ENCODE results near the gene FAM50B.

The FAM50B gene

DNA sequence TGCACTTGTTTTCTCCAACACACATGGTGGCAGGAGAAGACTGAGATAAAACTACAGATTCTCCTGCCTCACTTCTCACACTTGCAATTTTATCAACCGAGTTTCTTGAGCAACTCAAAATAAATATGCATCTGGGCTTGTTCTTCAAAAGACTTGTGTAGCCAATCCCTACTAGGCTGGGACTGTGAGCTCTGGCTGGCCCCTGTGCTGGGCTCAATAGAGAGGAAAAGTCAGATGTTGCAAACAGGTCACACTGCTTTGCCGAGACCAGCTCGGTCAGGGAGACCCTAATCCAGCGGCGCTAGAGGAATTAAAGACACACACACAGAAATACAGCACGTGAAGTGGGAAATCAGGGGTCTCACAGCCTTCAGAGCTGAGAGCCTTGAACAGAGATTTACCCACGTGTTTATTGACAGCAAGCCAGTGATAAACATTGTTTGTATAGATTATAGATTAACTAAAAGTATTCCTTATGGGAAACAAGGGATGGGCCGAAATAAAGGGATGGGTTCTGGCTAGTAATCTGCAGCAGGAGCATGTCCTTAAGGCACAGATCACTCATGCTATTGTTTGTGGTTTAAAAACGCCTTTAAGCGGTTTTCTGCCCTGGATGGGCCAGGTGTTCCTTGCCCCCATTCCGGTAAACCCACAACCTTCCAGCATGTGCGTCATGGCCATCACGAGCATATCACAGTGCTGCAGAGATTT is 32.7 kb downstream of the FAM50B start:
- H3K4me3 ChIP-seq (ENCODE audit: low read depth, low read length), result no peak overlapping the region
- TF ChIP-seq, protein P1, sequence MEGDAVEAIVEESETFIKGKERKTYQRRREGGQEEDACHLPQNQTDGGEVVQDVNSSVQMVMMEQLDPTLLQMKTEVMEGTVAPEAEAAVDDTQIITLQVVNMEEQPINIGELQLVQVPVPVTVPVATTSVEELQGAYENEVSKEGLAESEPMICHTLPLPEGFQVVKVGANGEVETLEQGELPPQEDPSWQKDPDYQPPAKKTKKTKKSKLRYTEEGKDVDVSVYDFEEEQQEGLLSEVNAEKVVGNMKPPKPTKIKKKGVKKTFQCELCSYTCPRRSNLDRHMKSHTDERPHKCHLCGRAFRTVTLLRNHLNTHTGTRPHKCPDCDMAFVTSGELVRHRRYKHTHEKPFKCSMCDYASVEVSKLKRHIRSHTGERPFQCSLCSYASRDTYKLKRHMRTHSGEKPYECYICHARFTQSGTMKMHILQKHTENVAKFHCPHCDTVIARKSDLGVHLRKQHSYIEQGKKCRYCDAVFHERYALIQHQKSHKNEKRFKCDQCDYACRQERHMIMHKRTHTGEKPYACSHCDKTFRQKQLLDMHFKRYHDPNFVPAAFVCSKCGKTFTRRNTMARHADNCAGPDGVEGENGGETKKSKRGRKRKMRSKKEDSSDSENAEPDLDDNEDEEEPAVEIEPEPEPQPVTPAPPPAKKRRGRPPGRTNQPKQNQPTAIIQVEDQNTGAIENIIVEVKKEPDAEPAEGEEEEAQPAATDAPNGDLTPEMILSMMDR (IDR thresholded peaks at IDR 0.05; ENCODE audit: low read depth, low read length), result no peak

DNA sequence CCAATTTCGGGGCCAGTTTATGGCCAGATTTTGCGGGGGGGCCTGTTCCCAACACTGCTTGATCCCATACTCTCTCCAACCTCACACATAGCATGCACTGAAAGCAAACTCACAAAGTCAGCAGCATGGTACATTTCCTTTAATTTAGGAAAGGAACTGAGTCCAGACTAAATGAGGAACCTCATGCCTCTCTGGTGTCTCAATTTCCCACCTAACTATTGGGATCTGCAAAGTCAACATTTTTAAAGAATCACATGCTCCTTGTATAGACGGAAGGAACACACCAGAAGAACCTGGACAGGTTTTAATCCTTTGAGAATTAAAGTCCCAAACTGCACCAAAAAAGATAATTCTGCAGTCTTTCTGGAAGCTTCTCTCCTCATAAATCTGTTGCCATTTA is 33.3 kb downstream of the FAM50B start:
- H3K4me3 ChIP-seq (ENCODE audit: low read depth, low read length), result no peak overlapping the region
- TF ChIP-seq, protein P1 (IDR thresholded peaks at IDR 0.05; ENCODE audit: low read depth, low read length), result no peak

DNA sequence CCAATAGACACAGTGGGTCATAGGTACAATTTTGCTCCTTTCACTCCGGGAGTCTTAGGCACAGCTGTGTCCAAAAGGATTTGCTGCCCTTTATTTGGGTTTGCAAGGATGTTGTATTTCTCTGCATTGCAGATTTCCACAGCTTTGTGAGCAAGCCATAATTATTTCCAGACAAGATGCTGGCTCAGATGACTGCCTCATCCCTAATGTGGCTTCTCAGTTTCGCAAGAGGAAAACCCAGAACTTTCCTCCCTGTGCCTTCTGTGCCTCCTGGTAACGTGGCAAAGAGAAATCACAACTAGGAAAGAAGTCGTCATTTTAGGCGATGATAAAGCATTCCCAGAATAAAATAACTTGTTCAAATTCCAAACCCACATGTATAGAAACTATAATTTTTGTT is 33.7 kb downstream of the FAM50B start:
- H3K4me3 ChIP-seq (ENCODE audit: low read depth, low read length), result no peak overlapping the region
- TF ChIP-seq, protein P1 (IDR thresholded peaks at IDR 0.05; ENCODE audit: low read depth, low read length), result no peak

DNA sequence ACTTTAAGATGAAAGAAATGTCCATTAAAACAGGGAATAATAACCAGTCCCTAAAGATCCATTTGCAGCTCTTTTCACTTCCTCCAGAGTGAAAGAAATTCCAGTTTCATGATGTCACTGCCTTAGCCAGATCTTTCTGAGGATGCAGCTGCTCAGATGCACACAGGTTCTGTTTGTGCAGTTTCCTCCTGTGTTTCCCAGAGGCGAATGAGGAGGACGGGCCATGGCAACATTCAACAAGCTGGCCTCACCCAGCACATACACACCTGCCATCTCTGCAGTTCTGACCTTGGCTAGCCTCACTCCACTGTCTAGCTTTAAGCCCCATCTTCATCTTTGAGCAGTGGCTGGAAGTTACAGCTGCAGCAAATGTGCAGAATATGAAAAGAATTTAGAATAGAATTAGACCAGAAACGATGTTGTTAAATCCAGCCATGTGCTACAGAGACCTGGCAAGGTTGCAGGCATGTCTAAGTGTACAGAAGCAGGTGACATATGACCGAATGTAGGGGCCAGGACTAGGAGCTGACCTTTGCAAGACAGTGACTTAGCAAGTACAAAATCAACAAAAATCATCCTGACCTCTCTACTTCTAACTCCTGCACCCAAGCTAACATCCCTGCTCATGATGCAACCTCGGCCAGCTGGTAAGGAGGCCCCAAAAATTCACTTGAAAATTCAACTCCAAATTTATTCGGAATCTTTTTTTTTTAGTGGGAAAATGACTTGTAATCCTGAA is 35.0 kb downstream of the FAM50B start:
- H3K4me3 ChIP-seq (ENCODE audit: low read depth, low read length), result no peak overlapping the region
- TF ChIP-seq, protein P1 (IDR thresholded peaks at IDR 0.05; ENCODE audit: low read depth, low read length), result no peak

DNA sequence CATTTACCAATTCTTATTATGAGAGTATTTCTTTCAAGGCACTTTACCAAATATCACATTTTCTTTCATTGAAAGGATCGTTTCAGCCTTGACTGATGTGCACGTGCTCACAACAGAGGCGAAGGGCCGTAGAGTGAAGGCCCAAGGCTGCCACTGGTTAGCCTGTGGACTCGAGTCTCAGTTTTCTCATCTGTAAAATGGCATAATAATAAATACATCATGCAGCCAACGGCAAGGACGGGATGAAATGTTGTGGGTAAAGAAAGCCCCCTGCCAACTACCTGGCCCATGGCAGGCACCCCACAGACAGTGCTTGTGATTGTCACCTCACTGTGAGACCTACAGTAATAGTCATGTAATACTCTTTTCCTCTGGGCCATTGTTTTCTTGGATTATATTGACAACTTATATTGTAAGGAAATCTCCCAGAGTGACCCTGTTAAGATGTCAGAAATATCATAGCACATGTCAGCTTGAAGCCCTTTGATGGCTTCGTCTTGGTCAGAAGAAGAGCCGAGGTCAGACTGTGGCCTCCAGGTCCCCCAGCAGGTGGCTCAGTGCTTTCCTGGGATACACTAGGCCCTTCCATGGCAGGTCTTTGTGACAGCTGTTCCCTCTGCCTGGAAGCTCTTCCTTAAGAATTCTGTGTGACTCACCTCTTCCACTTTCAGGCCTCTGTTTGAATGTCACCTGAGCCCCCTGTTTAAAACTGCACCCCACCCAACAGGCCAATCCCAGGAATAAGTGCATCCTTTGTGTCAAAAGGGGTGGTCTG is 36.3 kb downstream of the FAM50B start:
- TF ChIP-seq, protein P1 (IDR thresholded peaks at IDR 0.05; ENCODE audit: low read depth, low read length), result peak; percentile 21; the same call in 1 of the 2 replicates

DNA sequence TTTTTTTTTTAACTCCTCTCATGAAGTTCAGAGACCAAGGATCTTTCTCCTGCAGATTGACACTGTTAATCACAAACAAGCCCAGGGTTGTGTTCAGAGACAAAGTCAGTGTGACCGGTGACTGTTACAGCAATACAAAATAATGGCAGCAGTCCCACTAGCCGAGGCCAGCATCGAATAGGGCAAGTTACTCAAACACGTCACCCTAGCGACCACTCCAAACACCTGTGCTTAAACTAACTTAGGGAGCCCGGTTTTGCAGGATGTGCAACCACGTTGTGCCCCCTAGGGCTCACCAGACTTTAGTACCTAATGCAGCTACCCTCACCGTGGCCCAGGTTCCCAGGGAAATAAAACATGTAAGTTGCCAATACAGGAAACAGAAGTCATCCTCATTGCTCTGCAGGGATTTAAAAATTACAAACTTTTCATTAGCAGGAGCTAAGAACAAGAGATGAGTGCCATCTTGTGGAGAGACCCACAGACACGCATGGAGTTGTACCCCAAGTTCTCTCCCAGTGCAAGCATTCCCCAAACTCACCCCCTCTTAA is 38.1 kb downstream of the FAM50B start:
- TF ChIP-seq, protein P1 (IDR thresholded peaks at IDR 0.05; ENCODE audit: low read depth, low read length), result peak; percentile 22; the same call in 1 of the 2 replicates
- no peak overlapping the region for H3K4me3 ChIP-seq (ENCODE audit: low read depth, low read length)

More for the DNA sequence above, 36.3 kb downstream of the FAM50B start:
- H3K4me3 ChIP-seq (ENCODE audit: low read depth, low read length), result no peak overlapping the region
